GM21528 (cell line): ENCODE results near the gene GLYATL1.
A peak's percentile ranks its signal among the peaks of the same experiment; 100 is the strongest.

Experiments
- ATAC-seq: cut with Tn5 transposase; IDR thresholded peaks from one replicate; pipeline ENCODE4 v1.9.1; 2021; ENCODE audit warnings: mild to moderate bottlenecking, moderate library complexity; ENCODE audit not compliant: unreplicated experiment, low FRiP score

Gene GLYATL1

GRCh38 chr11:58926251-58926650, 13.0 kb upstream of the GLYATL1 start:
- ATAC-seq: no peak

- ATAC-seq: no peak
These were observed 12.6 kb upstream of the GLYATL1 start for GRCh38 chr11:58926695-58927094.

- ATAC-seq: no peak
These were observed 11.7 kb upstream of the GLYATL1 start for GRCh38 chr11:58927393-58928106.

GRCh38 chr11:58928107-58928499, 11.2 kb upstream of the GLYATL1 start:
- no peak for ATAC-seq

- ATAC-seq: no peak
These were observed 10.6 kb upstream of the GLYATL1 start for GRCh38 chr11:58928691-58929090.

- no peak for ATAC-seq
These were observed 8.4 kb upstream of the GLYATL1 start for GRCh38 chr11:58930926-58931325.

- ATAC-seq: no peak
These were observed 5.6 kb upstream of the GLYATL1 start for GRCh38 chr11:58933661-58934060.

- no peak for ATAC-seq
These were observed 4.3 kb upstream of the GLYATL1 start for GRCh38 chr11:58934945-58935513.

- ATAC-seq: no peak
These were observed 890 bp upstream of the GLYATL1 start for GRCh38 chr11:58938398-58938797.

GRCh38 chr11:58940028-58940427, 740 bp downstream of the GLYATL1 start:
- no peak for ATAC-seq

GRCh38 chr11:58941838-58942237, 2.5 kb downstream of the GLYATL1 start:
- ATAC-seq: no peak

- no peak for ATAC-seq
These were observed 6.4 kb downstream of the GLYATL1 start for GRCh38 chr11:58945663-58946062.

- ATAC-seq: no peak
These were observed 9.9 kb downstream of the GLYATL1 start for GRCh38 chr11:58949184-58949583.

- ATAC-seq: no peak
These were observed 18.6 kb downstream of the GLYATL1 start for GRCh38 chr11:58957922-58958321.

- peak; percentile 55 for ATAC-seq
These were observed 19.2 kb downstream of the GLYATL1 start for GRCh38 chr11:58958500-58958899.

GRCh38 chr11:58963551-58964104, 24.3 kb downstream of the GLYATL1 start:
- no peak for ATAC-seq

GRCh38 chr11:58965246-58965985, 26.1 kb downstream of the GLYATL1 start:
- ATAC-seq: no peak

- ATAC-seq: no peak
These were observed 29.0 kb downstream of the GLYATL1 start for GRCh38 chr11:58968251-58968711.

- ATAC-seq: no peak
These were observed 38.2 kb downstream of the GLYATL1 start for GRCh38 chr11:58977470-58977869.

- no peak for ATAC-seq
These were observed 39.9 kb downstream of the GLYATL1 start for GRCh38 chr11:58979222-58979621.

- ATAC-seq: no peak
These were observed 41.0 kb downstream of the GLYATL1 start for GRCh38 chr11:58980159-58980843.
